ENCODE measurements around the gene TP63.
A peak's percentile ranks its signal among the peaks of the same experiment; 100 is the strongest.

TP63 gene

DNA sequence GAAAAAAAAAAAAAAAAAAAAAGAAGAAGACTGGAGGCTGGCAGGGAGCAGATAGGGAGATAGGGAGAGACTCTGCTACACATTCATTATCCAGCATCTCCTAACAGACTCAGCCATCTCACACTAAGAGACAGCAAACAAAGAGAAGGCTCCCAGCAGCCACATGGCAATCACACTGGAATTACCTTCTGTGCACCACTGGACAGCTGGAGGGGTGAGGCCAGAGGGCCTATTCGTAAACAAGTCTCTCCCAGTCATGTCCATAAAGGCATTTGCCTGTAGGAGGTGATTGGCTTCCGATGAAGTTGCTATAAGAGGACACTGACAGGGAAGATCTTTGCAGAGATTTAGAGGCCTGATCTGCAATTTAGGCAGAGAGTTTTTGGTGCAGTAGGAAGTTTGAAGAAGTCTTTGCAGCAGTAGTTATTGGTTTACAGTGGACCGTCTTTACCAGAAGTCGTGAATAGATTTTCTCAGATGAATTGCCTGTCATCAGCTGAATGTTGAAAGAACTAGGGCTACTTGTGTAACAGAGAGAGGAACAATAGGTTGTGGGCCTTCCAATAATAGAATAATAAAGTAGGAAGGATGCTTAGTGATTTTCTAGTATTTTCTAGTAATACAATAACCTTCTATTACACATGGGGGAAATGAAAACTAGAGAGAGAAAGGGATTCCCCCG is 89.7 kb downstream of the TP63 start:
- Mint-ChIP-seq H3K9me3 (no peaks in the 10 kb centered on the region), H3K27ac (no peak overlapping the region), H3K4me3 (no peak overlapping the region), H3K27me3 (no peaks in the 10 kb centered on the region), H3K4me1 (no peaks in the 10 kb centered on the region)
- no peak for DNase-seq
- no peak for ATAC-seq

GRCh38 chr3:189721873-189722665 is 90.9 kb downstream of the TP63 start:
- Mint-ChIP-seq H3K4me1 (no peaks in the 10 kb centered on the region), H3K27me3 (no peaks in the 10 kb centered on the region), H3K9me3 (no peaks in the 10 kb centered on the region), H3K4me3 (no peak overlapping the region), H3K27ac (peak overlapping the region in 1 of 2 donors; percentile 19)
- no peak for ATAC-seq
- no peak for DNase-seq

DNA sequence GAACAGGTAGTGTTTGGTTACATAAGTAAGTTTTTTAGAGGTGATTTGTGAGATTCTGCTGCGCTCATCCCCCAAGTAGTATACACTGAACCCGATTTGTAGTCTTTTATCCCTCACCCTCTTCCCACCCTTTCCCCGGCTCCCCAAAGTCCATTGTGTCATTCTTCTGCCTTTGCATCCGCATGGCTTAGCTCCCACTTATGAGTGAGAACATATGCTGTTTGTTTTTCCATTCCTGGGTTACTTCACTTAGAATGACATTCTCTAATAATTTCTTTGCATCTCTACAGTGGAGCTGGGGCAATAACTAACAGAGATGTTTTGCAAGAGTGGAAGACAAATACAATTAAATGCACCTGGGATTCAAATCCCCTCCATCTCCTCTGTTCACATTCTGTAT is 93.2 kb downstream of the TP63 start:
- Mint-ChIP-seq H3K27me3 (no peaks in the 10 kb centered on the region), H3K9me3 (no peaks in the 10 kb centered on the region), H3K4me3 (no peak overlapping the region), H3K27ac (no peak overlapping the region), H3K4me1 (no peaks in the 10 kb centered on the region)
- DNase-seq, result no peak
- no peak for ATAC-seq

DNA sequence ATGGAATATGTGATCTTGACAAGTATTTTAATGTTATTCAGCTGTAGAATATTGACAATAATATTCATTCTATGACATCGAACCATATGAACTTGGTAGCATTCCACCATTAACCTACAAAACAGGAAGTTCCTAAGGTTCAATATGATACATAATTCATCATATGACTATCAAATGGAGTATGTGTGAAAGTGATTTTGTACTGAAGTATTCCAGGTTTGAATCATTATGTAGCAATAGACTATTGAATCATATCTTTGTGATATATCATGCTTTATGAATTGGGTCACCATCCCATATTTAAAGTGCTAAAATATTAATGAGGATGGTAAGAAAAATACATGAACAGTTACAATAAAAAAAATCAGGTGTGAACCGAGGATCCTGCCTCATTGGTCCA is 95.1 kb downstream of the TP63 start:
- no peak for ATAC-seq
- H3K27me3 Mint-ChIP-seq, result no peaks in the 10 kb centered on the region
- DNase-seq, result no peak
- no peaks in the 10 kb centered on the region for H3K9me3 Mint-ChIP-seq
- H3K4me3 Mint-ChIP-seq, result no peak overlapping the region
- H3K27ac Mint-ChIP-seq, result no peak overlapping the region
- no peaks in the 10 kb centered on the region for H3K4me1 Mint-ChIP-seq

GRCh38 chr3:189727158-189727557 is 96.0 kb downstream of the TP63 start:
- DNase-seq (no peak), ATAC-seq (no peak)
- Mint-ChIP-seq H3K27me3 (no peaks in the 10 kb centered on the region), H3K4me3 (no peak overlapping the region), H3K27ac (no peak overlapping the region), H3K4me1 (no peaks in the 10 kb centered on the region), H3K9me3 (no peaks in the 10 kb centered on the region)

DNA sequence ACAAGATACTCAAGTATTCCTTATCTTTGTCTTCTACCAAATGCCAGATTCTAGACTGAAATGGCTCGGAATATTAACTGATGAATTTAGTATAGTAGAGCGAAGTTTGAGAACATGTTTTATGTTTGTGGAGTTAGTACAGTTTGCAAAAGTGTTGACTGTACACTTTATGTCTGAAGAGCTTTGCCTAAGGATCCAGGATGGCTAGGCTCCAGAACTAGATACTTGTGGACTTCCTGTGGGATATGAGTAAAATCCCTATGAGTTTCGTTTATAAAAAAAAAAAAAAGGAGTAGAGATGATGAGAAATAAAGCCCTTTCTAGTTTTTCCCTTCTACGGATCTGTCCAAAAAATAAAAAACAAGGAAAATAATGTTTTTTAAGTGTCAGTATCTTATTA is 96.7 kb downstream of the TP63 start:
- no peak overlapping the region for H3K27ac Mint-ChIP-seq
- H3K4me1 Mint-ChIP-seq, result no peaks in the 10 kb centered on the region
- H3K9me3 Mint-ChIP-seq, result no peaks in the 10 kb centered on the region
- no peak for ATAC-seq
- no peaks in the 10 kb centered on the region for H3K27me3 Mint-ChIP-seq
- no peak overlapping the region for H3K4me3 Mint-ChIP-seq
- DNase-seq, result no peak

DNA sequence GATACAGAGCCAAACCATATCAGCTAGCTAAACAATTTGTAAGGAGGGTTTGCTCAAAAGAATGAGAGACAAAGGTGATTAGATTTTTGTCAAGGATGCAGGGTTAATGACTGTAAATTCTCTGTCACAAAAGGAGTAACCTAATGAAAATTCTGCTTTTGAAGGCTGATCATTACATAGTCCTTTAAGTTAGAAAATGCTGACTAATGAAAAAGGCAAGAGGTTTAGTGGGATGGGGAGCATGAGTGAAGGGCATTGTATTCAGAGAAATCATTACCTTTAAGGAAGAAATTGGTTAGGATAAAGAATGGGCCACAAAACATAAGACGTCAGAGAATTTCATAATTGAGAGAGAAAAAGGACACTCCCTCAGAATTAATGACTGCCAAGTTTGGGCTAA is 97.7 kb downstream of the TP63 start:
- H3K27ac Mint-ChIP-seq, result no peak overlapping the region
- DNase-seq, result no peak
- no peaks in the 10 kb centered on the region for H3K27me3 Mint-ChIP-seq
- ATAC-seq, result no peak
- no peak overlapping the region for H3K4me3 Mint-ChIP-seq
- no peaks in the 10 kb centered on the region for H3K9me3 Mint-ChIP-seq
- no peaks in the 10 kb centered on the region for H3K4me1 Mint-ChIP-seq

- no peaks in the 10 kb centered on the region for H3K4me1 Mint-ChIP-seq
- peak overlapping the region in 1 of 2 donors; percentile 26 for H3K27ac Mint-ChIP-seq
- DNase-seq (no peak), ATAC-seq (no peak)
- H3K9me3 Mint-ChIP-seq, result peaks cover 10 to 14% of the 10 kb centered on the region in 2 donors
- H3K4me3 Mint-ChIP-seq, result no peak overlapping the region
- no peaks in the 10 kb centered on the region for H3K27me3 Mint-ChIP-seq
Measured at GRCh38 chr3:189734061-189734460, 102.9 kb downstream of the TP63 start.

DNA sequence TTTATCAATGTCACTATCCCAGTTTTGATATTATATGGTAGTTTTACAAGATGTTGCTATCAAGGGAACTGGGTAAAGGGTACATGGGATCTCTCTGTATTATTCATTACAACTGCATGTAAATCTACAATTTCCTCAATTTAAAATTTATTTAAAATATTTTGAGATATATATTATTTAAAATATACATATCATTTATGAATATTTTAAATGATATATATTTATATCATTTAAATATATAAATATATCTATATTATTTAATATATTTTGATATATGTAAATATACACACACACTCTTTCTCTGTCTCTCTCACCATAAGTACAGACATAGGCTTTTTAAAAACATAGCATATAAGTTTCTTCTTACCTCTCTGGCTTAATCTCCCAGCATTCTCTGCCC is 104.7 kb downstream of the TP63 start:
- Mint-ChIP-seq H3K9me3 (peaks cover 10 to 14% of the 10 kb centered on the region in 2 donors), H3K4me3 (no peak overlapping the region), H3K4me1 (no peaks in the 10 kb centered on the region), H3K27ac (no peak overlapping the region), H3K27me3 (no peaks in the 10 kb centered on the region)
- DNase-seq (no peak), ATAC-seq (no peak)

GRCh38 chr3:189737071-189737470 is 105.9 kb downstream of the TP63 start:
- H3K9me3 Mint-ChIP-seq, result peaks cover 10 to 14% of the 10 kb centered on the region in 2 donors
- no peaks in the 10 kb centered on the region for H3K27me3 Mint-ChIP-seq
- DNase-seq, result no peak
- no peak for ATAC-seq
- H3K27ac Mint-ChIP-seq, result no peak overlapping the region
- H3K4me3 Mint-ChIP-seq, result no peak overlapping the region
- no peaks in the 10 kb centered on the region for H3K4me1 Mint-ChIP-seq

GRCh38 chr3:189737619-189738018 is 106.4 kb downstream of the TP63 start:
- Mint-ChIP-seq H3K4me1 (no peaks in the 10 kb centered on the region), H3K9me3 (peaks cover 10 to 14% of the 10 kb centered on the region in 2 donors), H3K27me3 (no peaks in the 10 kb centered on the region), H3K27ac (no peak overlapping the region), H3K4me3 (no peak overlapping the region)
- DNase-seq, result no peak
- no peak for ATAC-seq

DNA sequence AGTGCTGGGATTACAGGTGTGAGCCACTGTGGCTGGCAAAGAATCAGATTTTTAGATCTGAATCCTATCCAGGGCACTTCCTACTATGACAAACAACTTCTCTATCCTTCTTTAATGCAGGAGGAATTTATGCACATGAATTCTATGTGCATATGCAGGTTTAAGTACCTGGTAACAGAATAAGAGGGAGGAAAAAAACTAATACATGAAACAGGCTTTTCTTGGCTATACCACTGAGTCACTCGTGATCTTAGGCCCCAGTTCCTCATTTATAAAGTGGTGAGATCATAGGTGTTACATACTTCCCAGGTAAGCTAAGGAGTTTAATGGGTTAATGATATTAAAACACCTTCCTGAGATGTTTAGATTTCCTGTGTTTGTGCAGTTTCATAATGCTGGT is 108.2 kb downstream of the TP63 start:
- Mint-ChIP-seq H3K27ac (no peak overlapping the region), H3K4me3 (no peak overlapping the region), H3K4me1 (no peaks in the 10 kb centered on the region), H3K27me3 (no peaks in the 10 kb centered on the region), H3K9me3 (peaks cover 10 to 11% of the 10 kb centered on the region in 2 donors)
- ATAC-seq, result no peak
- no peak for DNase-seq

DNA sequence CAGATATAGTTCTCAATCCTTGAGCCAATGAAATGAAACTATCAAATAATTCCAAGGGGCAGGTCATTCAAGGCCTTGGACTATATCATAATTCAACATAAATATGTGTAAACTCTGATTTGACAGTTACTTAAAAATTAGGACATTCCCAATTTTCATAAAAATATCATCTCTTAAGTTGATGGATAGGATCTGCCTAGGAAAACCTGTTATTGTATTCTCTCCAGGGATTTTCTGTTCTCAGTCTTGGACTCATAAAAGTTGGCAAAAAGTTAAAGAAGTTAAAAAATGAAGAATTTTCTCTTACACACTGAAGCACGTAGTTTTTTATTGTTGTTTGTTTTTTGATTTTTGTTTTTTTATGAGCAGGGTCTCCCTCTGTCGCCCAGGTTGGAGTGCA is 109.0 kb downstream of the TP63 start:
- H3K4me3 Mint-ChIP-seq, result no peak overlapping the region
- ATAC-seq, result no peak
- no peaks in the 10 kb centered on the region for H3K4me1 Mint-ChIP-seq
- H3K27ac Mint-ChIP-seq, result no peak overlapping the region
- H3K27me3 Mint-ChIP-seq, result no peaks in the 10 kb centered on the region
- H3K9me3 Mint-ChIP-seq, result peaks cover 11% of the 10 kb centered on the region in 2 donors
- DNase-seq, result no peak

DNA sequence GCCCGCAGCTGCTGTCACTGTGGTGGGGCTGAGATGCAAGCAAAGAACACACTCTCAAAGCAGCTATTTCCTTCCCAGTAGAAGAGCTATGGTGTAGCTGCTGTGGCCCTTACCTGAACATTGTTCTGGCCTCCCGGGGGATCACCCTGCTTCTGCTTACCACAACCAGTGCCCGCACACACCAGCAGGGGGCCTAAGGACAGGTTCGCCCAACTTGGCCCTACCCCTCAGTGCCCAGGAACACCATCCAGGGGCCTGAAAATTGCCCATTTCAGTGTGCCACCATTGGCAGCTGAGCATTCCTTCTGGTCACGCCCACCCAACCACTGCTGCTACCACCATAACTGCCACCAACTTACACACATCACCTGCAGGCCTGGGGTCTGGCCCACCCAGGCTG is 113.0 kb downstream of the TP63 start:
- Mint-ChIP-seq H3K4me3 (no peak overlapping the region), H3K4me1 (no peaks in the 10 kb centered on the region), H3K9me3 (peaks cover 12 to 18% of the 10 kb centered on the region in 2 donors), H3K27me3 (no peaks in the 10 kb centered on the region), H3K27ac (no peak overlapping the region)
- ATAC-seq, result no peak
- no peak for DNase-seq

DNA sequence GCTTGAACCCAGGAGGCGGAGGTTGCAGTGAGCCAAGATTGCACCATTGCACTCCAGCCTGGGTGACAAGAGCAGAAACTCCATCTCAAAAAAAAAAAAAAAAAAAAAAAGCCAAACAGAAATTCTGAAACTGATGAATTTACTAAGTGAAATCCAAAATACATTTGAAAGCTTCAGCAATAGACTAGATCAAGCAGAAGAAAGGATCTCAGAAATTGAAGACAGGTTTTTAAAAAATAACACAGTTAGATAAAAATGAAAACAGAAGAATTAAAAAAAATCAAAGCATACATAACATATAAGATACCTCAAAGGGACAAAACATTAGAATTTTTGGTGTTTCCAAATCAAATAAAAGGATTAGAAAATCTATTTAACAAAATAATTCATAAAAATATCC is 114.4 kb downstream of the TP63 start:
- H3K4me3 Mint-ChIP-seq, result no peak overlapping the region
- H3K9me3 Mint-ChIP-seq, result peaks cover 12 to 18% of the 10 kb centered on the region in 2 donors
- H3K27ac Mint-ChIP-seq, result no peak overlapping the region
- DNase-seq, result no peak
- H3K27me3 Mint-ChIP-seq, result no peaks in the 10 kb centered on the region
- no peak for ATAC-seq
- H3K4me1 Mint-ChIP-seq, result no peaks in the 10 kb centered on the region

- peaks cover 12 to 18% of the 10 kb centered on the region in 2 donors for H3K9me3 Mint-ChIP-seq
- no peaks in the 10 kb centered on the region for H3K4me1 Mint-ChIP-seq
- no peaks in the 10 kb centered on the region for H3K27me3 Mint-ChIP-seq
- no peak for ATAC-seq
- no peak for DNase-seq
- no peak overlapping the region for H3K27ac Mint-ChIP-seq
- no peak overlapping the region for H3K4me3 Mint-ChIP-seq
Measured at GRCh38 chr3:189748046-189748445, 116.9 kb downstream of the TP63 start.

All from stimulated activated naive CD8-positive, alpha-beta T cell treated with anti-CD3 and anti-CD28 coated beads, Interleukin-15, amount 100 ng/mL, for 72 hours (primary cell).